Parathyroid adenoma (tissue), 2 donors: ENCODE measurements around the gene DHRS9.

ENCODE experiments used
- H2AFZ ChIP-seq: fragments of 300-600 bp; sonication (generic); one replicate; pipeline ENCODE4 v1.7.0; 2017; ENCODE audit warnings: antibody characterized with exemption, mild to moderate bottlenecking
- H3K27ac ChIP-seq: fragments of 300-600 bp; sonication (generic); one replicate; pipeline ENCODE4 v1.7.0; 2017
- H3K27me3 ChIP-seq: fragments of 300-600 bp; sonication (generic); one replicate; pipeline ENCODE4 v1.7.0; 2017; ENCODE audit warnings: low read length; ENCODE audit not compliant: control insufficient read depth, insufficient read depth
- H3K36me3 ChIP-seq: fragments of 300-600 bp; sonication (generic); one replicate; pipeline ENCODE4 v1.7.0; 2017; ENCODE audit warnings: low read length; ENCODE audit not compliant: control insufficient read depth, insufficient read depth
- H3K4me1 ChIP-seq: fragments of 300-600 bp; sonication (generic); one replicate; pipeline ENCODE4 v1.7.0; 2017; ENCODE audit warnings: control low read depth
- H3K4me2 ChIP-seq: fragments of 300-600 bp; sonication (generic); one replicate; pipeline ENCODE4 v1.7.0; 2017; ENCODE audit warnings: low read length
- H3K4me3 ChIP-seq: fragments of 300-600 bp; sonication (generic); one replicate; pipeline ENCODE4 v1.7.0; 2017; ENCODE audit warnings: low read depth, low read length
- H3K79me2 ChIP-seq: fragments of 300-600 bp; sonication (generic); one replicate; pipeline ENCODE4 v1.7.0; 2017; ENCODE audit warnings: control low read depth
- H3K9ac ChIP-seq: fragments of 300-600 bp; sonication (generic); one replicate; pipeline ENCODE4 v1.7.0; 2017; ENCODE audit warnings: mild to moderate bottlenecking
- H3K9me3 ChIP-seq: fragments of 300-600 bp; sonication (generic); one replicate; pipeline ENCODE4 v1.7.0; 2017; ENCODE audit warnings: low read length; ENCODE audit not compliant: control insufficient read depth
- TF ChIP-seq, protein P1 (sequence below): fragments of 300-600 bp; sonication (generic); IDR thresholded peaks from one replicate; pipeline ENCODE4 v1.7.0; 2017; ENCODE audit warnings: antibody characterized with exemption, mild to moderate bottlenecking
- donor health status: primary hyperparathyroidism.

The DHRS9 gene

DNA sequence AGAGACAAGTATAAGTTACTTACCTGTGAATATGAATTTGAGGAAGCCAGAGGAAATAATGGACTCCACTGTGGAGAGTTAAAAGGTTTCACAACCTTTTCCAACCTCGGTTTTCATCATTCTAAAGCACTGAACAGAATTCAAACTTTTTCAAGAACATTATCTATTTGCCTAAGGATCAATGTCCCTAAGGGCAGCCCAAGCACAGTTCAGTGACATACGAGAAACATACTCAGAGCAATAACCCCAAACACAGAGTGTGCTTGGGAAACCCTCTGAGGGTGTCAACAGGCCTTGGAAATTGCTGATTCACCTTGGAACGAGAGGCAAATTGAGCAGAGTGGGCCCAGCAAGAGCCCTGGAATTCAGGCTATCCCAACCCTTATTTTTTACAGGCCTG lies 38.2 kb upstream of the DHRS9 start, which contains the start of gene ABCB11:
Gene ABCB11 (minus strand): TSS at position 123 of the 400 bp plus-strand sequence. CDS start 13,199 bp downstream, outside the sequence.
- no peak within 1 kb of the TSS for H3K4me3 ChIP-seq
- TF ChIP-seq, protein P1, sequence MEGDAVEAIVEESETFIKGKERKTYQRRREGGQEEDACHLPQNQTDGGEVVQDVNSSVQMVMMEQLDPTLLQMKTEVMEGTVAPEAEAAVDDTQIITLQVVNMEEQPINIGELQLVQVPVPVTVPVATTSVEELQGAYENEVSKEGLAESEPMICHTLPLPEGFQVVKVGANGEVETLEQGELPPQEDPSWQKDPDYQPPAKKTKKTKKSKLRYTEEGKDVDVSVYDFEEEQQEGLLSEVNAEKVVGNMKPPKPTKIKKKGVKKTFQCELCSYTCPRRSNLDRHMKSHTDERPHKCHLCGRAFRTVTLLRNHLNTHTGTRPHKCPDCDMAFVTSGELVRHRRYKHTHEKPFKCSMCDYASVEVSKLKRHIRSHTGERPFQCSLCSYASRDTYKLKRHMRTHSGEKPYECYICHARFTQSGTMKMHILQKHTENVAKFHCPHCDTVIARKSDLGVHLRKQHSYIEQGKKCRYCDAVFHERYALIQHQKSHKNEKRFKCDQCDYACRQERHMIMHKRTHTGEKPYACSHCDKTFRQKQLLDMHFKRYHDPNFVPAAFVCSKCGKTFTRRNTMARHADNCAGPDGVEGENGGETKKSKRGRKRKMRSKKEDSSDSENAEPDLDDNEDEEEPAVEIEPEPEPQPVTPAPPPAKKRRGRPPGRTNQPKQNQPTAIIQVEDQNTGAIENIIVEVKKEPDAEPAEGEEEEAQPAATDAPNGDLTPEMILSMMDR = no peak
- no peaks in the 10 kb centered on the region for H3K79me2 ChIP-seq
- no peaks in the 10 kb centered on the region for H3K9me3 ChIP-seq
- H2AFZ ChIP-seq = no peak within 1 kb of the TSS
- H3K27ac ChIP-seq = no peak within 1 kb of the TSS
- H3K9ac ChIP-seq = no peak within 1 kb of the TSS
- no peaks in the 10 kb centered on the region for H3K36me3 ChIP-seq
- no peak within 1 kb of the TSS for H3K4me2 ChIP-seq
- H3K4me1 ChIP-seq = no peaks in the 10 kb centered on the region
- H3K27me3 ChIP-seq = no peaks in the 10 kb centered on the region

DNA sequence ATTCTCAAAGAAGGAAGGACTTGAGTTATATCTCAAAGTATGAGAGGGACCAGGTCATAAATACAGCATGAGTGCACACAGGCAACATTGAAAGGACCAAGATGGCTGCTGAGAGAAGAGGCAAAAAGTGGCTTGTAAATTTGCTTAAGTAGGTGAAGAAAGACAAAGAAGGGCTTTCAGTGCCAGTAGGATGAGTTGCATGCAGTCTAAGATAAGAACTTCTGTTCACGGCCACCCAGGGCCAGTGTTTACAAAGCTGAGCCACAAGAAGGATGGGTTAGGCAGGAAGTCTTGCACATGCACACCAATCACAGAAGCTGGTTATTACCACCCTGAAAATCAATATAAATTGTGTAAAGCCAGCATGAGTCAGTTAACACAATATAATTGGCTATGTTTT lies 35.1 kb upstream of the DHRS9 start:
- Histone ChIP-seq H2AFZ (no peak overlapping the region), H3K9ac (no peak overlapping the region), H3K9me3 (no peaks in the 10 kb centered on the region), H3K4me3 (no peak overlapping the region), H3K27me3 (no peaks in the 10 kb centered on the region), H3K4me1 (no peaks in the 10 kb centered on the region), H3K4me2 (no peak overlapping the region), H3K36me3 (no peaks in the 10 kb centered on the region), H3K79me2 (no peaks in the 10 kb centered on the region), H3K27ac (no peak overlapping the region)
- TF ChIP-seq, protein P1 = no peak

DNA sequence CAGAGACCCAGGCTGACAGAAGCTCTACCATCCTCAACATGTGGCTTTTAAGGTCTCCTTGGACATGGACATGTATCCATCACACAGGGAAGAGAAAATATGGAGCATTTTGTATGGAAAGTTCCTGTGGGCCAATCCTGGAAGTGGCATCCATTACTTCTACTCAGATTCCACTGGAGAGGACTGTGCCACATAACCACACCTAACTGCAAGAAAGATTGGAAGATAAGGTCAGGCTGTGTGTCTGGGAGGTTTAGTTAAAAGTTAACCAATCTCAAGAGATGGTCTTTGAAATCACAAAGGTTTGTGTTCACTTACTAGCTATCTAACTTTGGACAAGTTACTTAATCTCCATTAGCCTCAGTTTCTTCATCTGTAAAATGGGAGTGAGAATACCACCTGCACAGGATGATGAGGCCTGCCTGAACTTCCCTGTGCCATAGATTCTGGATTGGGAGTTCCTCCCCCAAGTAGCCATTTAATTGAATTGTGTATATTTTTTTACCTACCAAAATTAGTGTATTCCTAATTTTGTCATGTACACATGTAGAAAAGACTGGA lies 34.3 kb upstream of the DHRS9 start:
- Histone ChIP-seq H3K4me3 (no peak overlapping the region), H2AFZ (no peak overlapping the region), H3K4me1 (no peaks in the 10 kb centered on the region), H3K27me3 (no peaks in the 10 kb centered on the region), H3K9me3 (no peaks in the 10 kb centered on the region), H3K27ac (no peak overlapping the region), H3K9ac (no peak overlapping the region), H3K36me3 (no peaks in the 10 kb centered on the region), H3K79me2 (no peaks in the 10 kb centered on the region), H3K4me2 (no peak overlapping the region)
- TF ChIP-seq, protein P1 = no peak

DNA sequence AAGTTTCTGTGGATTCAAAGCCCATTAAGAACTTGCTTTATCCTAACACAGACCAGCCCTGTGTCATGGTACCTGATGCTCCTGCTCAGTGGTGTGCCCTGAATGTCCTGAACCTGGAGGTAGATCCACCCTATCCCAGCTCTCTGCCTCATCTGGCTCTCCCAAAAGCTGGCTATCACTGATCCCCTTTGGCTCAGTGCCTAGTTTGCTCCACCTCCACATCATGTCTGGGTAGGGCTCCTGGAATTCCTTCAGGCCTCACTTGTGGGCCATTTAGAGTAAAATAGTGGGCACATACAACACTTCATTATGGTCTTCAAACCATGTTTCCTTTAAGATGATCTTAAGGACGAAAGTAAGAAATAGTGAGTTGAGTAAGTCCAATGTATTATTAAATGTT lies 33.5 kb upstream of the DHRS9 start:
- no peak overlapping the region for H3K27ac ChIP-seq
- no peaks in the 10 kb centered on the region for H3K9me3 ChIP-seq
- H3K4me1 ChIP-seq = no peaks in the 10 kb centered on the region
- H3K4me2 ChIP-seq = no peak overlapping the region
- H3K79me2 ChIP-seq = no peaks in the 10 kb centered on the region
- no peaks in the 10 kb centered on the region for H3K27me3 ChIP-seq
- no peak overlapping the region for H2AFZ ChIP-seq
- no peaks in the 10 kb centered on the region for H3K36me3 ChIP-seq
- H3K9ac ChIP-seq = no peak overlapping the region
- TF ChIP-seq, protein P1 = no peak
- no peak overlapping the region for H3K4me3 ChIP-seq

DNA sequence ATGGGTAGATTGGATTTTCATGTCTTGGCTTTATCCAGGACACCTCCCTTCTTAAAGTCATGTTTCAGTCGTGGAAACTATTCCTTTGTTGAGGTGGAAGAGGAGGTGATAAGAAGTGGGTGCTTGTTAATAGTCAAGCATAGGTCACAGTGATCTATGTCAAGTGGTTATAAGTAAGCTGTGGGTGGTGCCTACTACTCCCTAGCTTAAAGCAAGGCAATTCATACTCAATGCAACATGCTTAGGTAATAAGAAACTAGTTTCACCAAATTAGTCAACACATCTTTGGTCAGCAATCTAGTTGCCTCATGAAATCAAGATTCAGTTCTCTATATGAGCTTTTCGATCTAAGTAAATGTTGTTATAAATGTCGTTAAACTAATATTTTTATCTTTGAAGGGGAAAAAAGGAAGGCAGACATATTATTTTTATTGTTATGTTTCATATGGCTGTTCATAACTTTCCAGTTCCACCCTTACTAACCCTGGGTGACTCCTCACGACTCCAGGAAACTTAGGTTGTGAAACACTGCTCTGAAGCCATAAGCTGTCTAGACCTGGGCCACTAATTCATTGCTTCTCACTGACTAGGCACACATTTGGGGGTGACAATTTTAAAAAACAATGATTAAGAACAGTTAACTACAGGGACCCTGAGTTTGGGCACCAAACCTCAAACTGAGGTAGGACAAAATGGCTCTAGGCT lies 32.5 kb upstream of the DHRS9 start:
- no peaks in the 10 kb centered on the region for H3K79me2 ChIP-seq
- no peaks in the 10 kb centered on the region for H3K9me3 ChIP-seq
- no peak overlapping the region for H3K9ac ChIP-seq
- H3K4me3 ChIP-seq = no peak overlapping the region
- H3K27me3 ChIP-seq = no peaks in the 10 kb centered on the region
- no peaks in the 10 kb centered on the region for H3K4me1 ChIP-seq
- no peak overlapping the region for H2AFZ ChIP-seq
- H3K27ac ChIP-seq = no peak overlapping the region
- H3K36me3 ChIP-seq = no peaks in the 10 kb centered on the region
- H3K4me2 ChIP-seq = no peak overlapping the region
- TF ChIP-seq, protein P1 = no peak
